Tibial artery (tissue), 4 donors: ENCODE measurements around the gene LAMTOR1.

Experiments used
- DNase-seq, 2 donors: peaks; one replicate each; pipeline ENCODE4 v3.0.0-alpha.2; 2019
- H3K27ac ChIP-seq, 2 donors: fragments of 200-600 bp; sonication (generic) in 1 of 2; 1 replicate in 1 of 2; 2 replicates in 1 of 2; pipeline ENCODE4 v1.5.1; 2018 to 2019; ENCODE audit warnings: mild to moderate bottlenecking in 1 of 2
- H3K27me3 ChIP-seq, 2 donors: fragments of 200-600 bp; sonication (generic) in 1 of 2; one replicate each; pipeline versions ENCODE4 v1.5.1 to v1.6.0; 2016 to 2019
- H3K36me3 ChIP-seq, 3 donors: fragments of 200-600 bp; sonication (generic) in 2 of 3; one replicate each; pipeline ENCODE4 v1.5.1; 2016 to 2019; ENCODE audit warnings: mild to moderate bottlenecking in 2 of 3
- H3K4me1 ChIP-seq, 4 donors: fragments of 200-600 bp; sonication (generic) in 2 of 4; 1 replicate in 3 of 4; 2 replicates in 1 of 4; pipeline ENCODE4 v1.5.1; 2016 to 2019
- H3K4me3 ChIP-seq, 2 donors: fragments of 200-600 bp; sonication (generic) in 1 of 2; 1 replicate in 1 of 2; 2 replicates in 1 of 2; pipeline ENCODE4 v1.5.1; 2018 to 2019; ENCODE audit warnings: mild to moderate bottlenecking in 2 of 2
- H3K9me3 ChIP-seq, 3 donors: fragments of 200-600 bp; sonication (generic) in 1 of 3; one replicate each; pipeline ENCODE4 v1.5.1; 2016 to 2019
- intact Hi-C: fragments of 100-400 bp; cut with DNase I; formaldehyde crosslinking; loops from one replicate; pipeline ENCODE4 v1.15.0; 2023; ENCODE audit warnings: low total_unique reads
- TF ChIP-seq, protein P1 (sequence below), 2 experiments: fragments of 200-600 bp in 1 of 2; fragments of 450-650 bp in 1 of 2; IDR thresholded peaks; one replicate each; pipeline ENCODE4 v1.5.1; 2017 to 2019; ENCODE audit warnings: antibody characterized with exemption in 2 of 2, mild to moderate bottlenecking in 1 of 2, moderate library complexity in 1 of 2

Gene LAMTOR1

DNA sequence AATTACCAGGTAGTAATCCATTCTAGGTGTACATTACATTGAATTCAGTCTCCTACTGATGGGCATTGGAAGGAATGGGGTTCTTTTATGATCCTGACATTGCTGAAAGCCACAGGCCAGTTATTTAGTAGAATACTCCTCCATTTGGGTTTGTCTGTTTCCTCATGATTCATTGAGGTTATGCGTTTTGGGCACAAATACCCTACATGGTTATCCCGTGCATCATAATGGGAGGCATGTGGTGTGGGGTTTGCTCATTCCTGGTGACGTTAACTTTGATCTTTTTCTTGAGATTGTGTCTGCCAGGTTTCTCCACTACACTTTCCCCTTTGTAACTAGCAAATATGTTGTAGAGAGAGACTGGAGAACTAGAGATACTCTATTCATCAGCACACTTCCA, 38.0 kb upstream of the LAMTOR1 start:
- no peaks in the 10 kb centered on the region for H3K9me3 ChIP-seq
- H3K4me3 ChIP-seq = no peak overlapping the region
- TF ChIP-seq, protein P1, sequence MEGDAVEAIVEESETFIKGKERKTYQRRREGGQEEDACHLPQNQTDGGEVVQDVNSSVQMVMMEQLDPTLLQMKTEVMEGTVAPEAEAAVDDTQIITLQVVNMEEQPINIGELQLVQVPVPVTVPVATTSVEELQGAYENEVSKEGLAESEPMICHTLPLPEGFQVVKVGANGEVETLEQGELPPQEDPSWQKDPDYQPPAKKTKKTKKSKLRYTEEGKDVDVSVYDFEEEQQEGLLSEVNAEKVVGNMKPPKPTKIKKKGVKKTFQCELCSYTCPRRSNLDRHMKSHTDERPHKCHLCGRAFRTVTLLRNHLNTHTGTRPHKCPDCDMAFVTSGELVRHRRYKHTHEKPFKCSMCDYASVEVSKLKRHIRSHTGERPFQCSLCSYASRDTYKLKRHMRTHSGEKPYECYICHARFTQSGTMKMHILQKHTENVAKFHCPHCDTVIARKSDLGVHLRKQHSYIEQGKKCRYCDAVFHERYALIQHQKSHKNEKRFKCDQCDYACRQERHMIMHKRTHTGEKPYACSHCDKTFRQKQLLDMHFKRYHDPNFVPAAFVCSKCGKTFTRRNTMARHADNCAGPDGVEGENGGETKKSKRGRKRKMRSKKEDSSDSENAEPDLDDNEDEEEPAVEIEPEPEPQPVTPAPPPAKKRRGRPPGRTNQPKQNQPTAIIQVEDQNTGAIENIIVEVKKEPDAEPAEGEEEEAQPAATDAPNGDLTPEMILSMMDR (IDR thresholded peaks at IDR 0.05) = no peak
- intact Hi-C loops = loop anchor here (10.0 kb wide), 1 partner anchor 116 kb away; no protein-coding TSS in a partner anchor
- H3K27ac ChIP-seq = no peak overlapping the region
- H3K36me3 ChIP-seq = no peaks in the 10 kb centered on the region
- H3K27me3 ChIP-seq = no peaks in the 10 kb centered on the region
- H3K4me1 ChIP-seq = no peaks in the 10 kb centered on the region
- DNase-seq = no peak

DNA sequence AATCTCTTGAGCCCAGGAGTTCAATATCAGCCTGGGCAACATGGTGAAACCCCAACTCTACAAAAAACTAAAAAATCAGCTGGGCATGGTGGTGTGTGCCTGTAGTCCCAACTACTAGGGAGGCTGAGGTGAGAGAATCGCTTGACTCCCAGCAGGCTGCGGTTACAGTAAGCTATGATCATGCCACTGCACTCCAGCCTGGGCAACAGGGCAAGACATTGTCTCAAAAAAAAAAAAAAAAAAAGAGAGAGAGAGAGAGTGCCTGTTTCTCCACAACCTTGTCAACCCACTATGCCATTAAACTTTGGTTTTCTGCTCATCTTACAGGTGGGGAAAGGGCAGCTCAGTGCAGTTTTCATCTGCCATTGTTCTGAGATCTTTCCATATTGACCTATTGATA, 37.6 kb upstream of the LAMTOR1 start:
- intact Hi-C loops = loop anchor here (10.0 kb wide), 1 partner anchor 116 kb away; no protein-coding TSS in a partner anchor
- no peak overlapping the region for H3K4me3 ChIP-seq
- H3K27me3 ChIP-seq = no peaks in the 10 kb centered on the region
- no peaks in the 10 kb centered on the region for H3K36me3 ChIP-seq
- DNase-seq = no peak
- H3K27ac ChIP-seq = no peak overlapping the region
- no peaks in the 10 kb centered on the region for H3K9me3 ChIP-seq
- no peaks in the 10 kb centered on the region for H3K4me1 ChIP-seq
- TF ChIP-seq, protein P1 (IDR thresholded peaks at IDR 0.05) = no peak

DNA sequence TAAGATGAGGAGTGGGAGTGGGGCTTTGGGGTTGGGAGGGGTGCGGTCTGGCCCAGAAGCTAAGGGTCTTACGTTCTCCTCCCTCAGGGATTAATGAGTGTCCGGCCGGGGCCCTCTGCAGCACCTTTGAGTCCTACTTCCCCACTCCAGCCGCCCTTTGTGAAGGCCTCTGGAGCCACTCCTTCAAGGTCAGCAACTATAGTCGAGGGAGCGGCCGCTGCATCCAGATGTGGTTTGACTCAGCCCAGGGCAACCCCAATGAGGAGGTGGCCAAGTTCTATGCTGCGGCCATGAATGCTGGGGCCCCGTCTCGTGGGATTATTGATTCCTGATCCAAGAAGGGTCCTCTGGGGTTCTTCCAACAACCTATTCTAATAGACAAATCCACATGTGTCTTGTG, 36.4 kb upstream of the LAMTOR1 start:
- H3K27ac ChIP-seq = no peak overlapping the region
- H3K4me1 ChIP-seq = no peaks in the 10 kb centered on the region
- intact Hi-C loops = no loop called here
- no peaks in the 10 kb centered on the region for H3K9me3 ChIP-seq
- H3K4me3 ChIP-seq = no peak overlapping the region
- DNase-seq = no peak
- TF ChIP-seq, protein P1 (IDR thresholded peaks at IDR 0.05) = no peak
- no peaks in the 10 kb centered on the region for H3K27me3 ChIP-seq
- no peaks in the 10 kb centered on the region for H3K36me3 ChIP-seq

DNA sequence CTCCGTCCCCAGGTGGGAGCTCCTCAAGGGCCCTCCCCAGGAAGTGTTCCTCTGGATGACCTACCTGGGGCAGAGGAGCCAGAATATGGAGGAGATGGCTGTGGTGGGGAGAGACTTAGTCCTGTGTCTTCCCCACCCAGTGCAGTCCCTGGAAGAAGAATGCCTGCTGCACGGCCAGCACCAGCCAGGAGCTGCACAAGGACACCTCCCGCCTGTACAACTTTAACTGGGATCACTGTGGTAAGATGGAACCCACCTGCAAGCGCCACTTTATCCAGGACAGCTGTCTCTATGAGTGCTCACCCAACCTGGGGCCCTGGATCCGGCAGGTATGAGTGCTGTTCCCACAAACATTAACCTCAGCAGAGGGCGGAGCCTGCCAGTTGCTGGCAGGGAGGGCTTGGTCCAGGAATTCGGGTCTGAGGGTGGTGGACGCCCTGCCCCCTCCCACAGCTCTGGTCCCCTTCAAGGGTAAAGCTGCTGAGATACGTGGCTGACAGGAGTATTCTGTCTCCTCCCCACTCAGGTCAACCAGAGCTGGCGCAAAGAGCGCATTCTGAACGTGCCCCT, 35.8 kb upstream of the LAMTOR1 start:
- Histone ChIP-seq H3K4me1 (no peaks in the 10 kb centered on the region), H3K27me3 (no peaks in the 10 kb centered on the region), H3K36me3 (no peaks in the 10 kb centered on the region), H3K9me3 (no peaks in the 10 kb centered on the region), H3K4me3 (no peak overlapping the region), H3K27ac (no peak overlapping the region)
- DNase-seq = no peak
- intact Hi-C loops = no loop called here
- TF ChIP-seq, protein P1 (IDR thresholded peaks at IDR 0.05) = no peak

DNA sequence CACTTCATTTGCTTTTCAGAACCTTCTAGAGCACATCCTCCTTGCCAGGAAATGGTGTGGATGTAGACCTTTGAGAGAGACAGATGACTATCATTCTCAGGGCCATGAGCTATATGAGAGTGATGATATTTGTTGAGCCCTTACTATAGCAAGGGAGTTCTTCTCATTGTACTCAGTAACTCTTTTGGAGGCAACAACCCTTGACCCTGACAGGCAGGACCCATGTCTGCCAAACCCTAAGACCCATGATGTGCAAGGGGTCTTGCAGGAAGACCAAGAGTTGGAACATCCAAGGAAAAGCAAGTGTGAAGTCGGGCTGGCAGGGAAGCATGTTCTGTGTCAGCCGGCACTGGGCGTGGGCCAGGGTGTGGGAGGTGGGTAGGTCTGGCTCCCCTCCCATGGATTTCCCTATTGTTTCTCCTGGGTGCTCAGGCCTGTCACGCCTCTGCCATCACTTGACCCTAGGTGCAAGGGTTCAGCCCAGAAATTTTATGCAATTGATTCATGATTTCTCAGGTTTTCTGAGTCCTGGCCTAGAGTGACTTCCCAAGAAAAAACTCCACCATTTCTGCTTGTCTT, 33.7 kb upstream of the LAMTOR1 start:
- Histone ChIP-seq H3K4me3 (no peak overlapping the region), H3K9me3 (no peaks in the 10 kb centered on the region), H3K27me3 (no peaks in the 10 kb centered on the region), H3K27ac (no peak overlapping the region), H3K36me3 (no peaks in the 10 kb centered on the region), H3K4me1 (no peaks in the 10 kb centered on the region)
- TF ChIP-seq, protein P1 (IDR thresholded peaks at IDR 0.05) = no peak
- DNase-seq = no peak
- intact Hi-C loops = no loop called here
